Ectodermal cell (in vitro differentiated cells): Measurements from ENCODE around the gene TLX1.

Source experiments
- H3K27ac ChIP-seq: 2 replicates; pipeline ENCODE4 v1.7.0; 2013; ENCODE audit warnings: mild to moderate bottlenecking, low read depth, low read length; ENCODE audit not compliant: insufficient read depth, poor library complexity, severe bottlenecking
- H3K27me3 ChIP-seq: 2 replicates; pipeline ENCODE4 v1.7.0; 2013; ENCODE audit warnings: mild to moderate bottlenecking, low read length; ENCODE audit not compliant: insufficient read depth, control insufficient read depth, poor library complexity, severe bottlenecking
- H3K36me3 ChIP-seq: one replicate; pipeline ENCODE4 v1.7.0; 2013; ENCODE audit warnings: low read length; ENCODE audit not compliant: control insufficient read depth, insufficient read depth
- H3K4me1 ChIP-seq: one replicate; pipeline ENCODE4 v1.7.0; 2013; ENCODE audit warnings: low read length; ENCODE audit not compliant: control insufficient read depth, insufficient read depth
- H3K4me3 ChIP-seq: 2 replicates; pipeline ENCODE4 v1.7.0; 2013; ENCODE audit warnings: low read depth, low read length, control low read depth; ENCODE audit not compliant: insufficient read depth
- H3K9me3 ChIP-seq: 2 replicates; pipeline ENCODE4 v1.7.0; 2013; ENCODE audit warnings: mild to moderate bottlenecking, low read length, moderate library complexity; ENCODE audit not compliant: control insufficient read depth
- WGBS, 2 experiments: methylation state at CpG; one replicate each; pipeline ENCODE4 v1.1.7; 2013; ENCODE audit warnings: missing lambda C conversion rate in 2 of 2; 5-methylcytosine and 5-hydroxymethylcytosine counted together

The TLX1 gene

DNA sequence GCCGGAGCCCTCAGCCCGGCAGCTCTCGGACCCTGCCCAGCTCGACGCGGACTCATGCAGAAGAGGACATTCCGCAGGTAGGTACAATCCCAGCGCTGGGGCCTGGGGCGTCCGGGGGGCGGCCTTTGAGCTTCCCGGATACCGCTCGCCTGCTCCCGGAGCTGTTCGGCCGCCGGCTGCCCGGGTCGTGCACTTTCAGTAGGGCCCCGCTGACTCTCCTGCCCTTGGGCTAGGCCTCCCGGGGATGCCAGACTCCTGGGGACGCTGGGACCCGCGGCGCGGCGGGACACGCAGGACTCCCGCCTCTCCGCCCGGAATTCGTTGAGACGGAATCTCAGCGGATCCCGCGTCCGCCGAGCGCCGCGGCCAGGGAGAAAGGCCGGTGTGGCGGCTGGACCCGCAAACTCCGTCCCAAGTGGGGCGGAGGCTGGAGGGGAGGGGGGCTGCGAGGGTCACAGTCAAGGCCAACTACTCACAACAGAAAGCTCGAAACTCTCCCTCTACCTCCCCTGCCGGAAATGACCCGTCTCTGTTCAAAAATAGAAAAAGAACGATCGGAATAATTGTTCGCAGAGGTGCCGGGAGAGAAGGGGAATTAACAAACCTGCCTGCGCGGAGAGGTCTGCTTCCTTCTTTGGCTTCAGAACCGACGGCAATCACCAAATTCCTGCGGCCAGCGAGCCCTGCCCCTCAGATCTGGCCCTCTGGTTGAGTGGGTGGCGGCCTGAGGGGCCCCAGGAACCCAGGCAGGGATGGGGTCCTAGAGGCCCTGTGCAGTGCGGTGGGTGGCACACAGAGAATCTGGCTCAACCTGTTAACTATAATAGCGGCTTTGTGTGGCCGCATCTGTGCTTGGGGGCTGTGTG is 9.2 kb downstream of the TLX1 start:
- Histone ChIP-seq H3K36me3 (no peaks in the 10 kb centered on the region), H3K4me1 (peaks cover 3% of the 10 kb centered on the region), H3K4me3 (no peak overlapping the region), H3K27me3 (peaks cover 100% of the 10 kb centered on the region), H3K9me3 (no peaks in the 10 kb centered on the region), H3K27ac (no peak overlapping the region)
- 5% methylated on average over 65 of the region's 65 CpGs for WGBS, 2 experiments

DNA sequence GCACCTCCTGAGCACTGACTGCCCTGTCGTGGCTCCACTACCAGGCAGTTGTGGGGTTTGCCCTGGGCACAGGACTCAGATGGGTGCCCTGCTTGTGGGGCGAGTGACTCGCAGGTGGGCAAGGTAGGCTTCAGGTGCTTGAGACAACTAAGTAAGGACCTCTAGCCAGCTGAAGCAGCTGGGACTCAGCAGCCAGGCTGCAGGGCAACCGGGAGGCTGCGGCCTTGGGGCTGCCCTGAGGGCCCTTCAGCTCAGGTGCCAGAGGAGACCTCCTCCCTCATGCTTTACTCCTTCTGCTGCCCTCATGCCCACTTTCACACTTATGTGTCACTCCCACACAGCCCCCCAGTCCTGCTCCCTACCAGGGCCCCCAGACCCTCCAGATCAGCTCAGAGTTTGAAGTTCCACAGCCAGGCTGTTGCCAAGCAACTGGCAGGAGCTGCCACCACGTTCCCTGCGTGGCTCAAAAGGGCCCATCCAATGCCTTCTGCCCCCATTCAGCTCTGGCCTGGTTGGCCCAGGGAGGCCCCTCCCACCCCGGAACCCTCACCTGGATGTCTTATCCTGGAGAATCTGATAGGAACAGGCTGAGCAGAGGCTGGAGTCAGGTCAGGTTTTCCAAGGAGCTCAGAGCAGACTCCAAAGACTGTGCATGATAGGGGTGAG is 10.0 kb downstream of the TLX1 start:
- no peaks in the 10 kb centered on the region for H3K36me3 ChIP-seq
- peaks cover 100% of the 10 kb centered on the region for H3K27me3 ChIP-seq
- H3K4me1 ChIP-seq: peaks cover 3% of the 10 kb centered on the region
- 38 to 40% methylated on average over 8 of the region's 8 CpGs for WGBS, 2 experiments
- H3K27ac ChIP-seq: no peak overlapping the region
- no peak overlapping the region for H3K4me3 ChIP-seq
- no peaks in the 10 kb centered on the region for H3K9me3 ChIP-seq

GRCh38 chr10:101141616-101142532 is 10.8 kb downstream of the TLX1 start:
- Histone ChIP-seq H3K4me1 (peaks cover 3% of the 10 kb centered on the region), H3K27me3 (peaks cover 100% of the 10 kb centered on the region), H3K27ac (no peak overlapping the region), H3K9me3 (no peaks in the 10 kb centered on the region), H3K4me3 (no peak overlapping the region), H3K36me3 (no peaks in the 10 kb centered on the region)
- 21% methylated on average over 21 of the region's 21 CpGs for WGBS, 2 experiments

DNA sequence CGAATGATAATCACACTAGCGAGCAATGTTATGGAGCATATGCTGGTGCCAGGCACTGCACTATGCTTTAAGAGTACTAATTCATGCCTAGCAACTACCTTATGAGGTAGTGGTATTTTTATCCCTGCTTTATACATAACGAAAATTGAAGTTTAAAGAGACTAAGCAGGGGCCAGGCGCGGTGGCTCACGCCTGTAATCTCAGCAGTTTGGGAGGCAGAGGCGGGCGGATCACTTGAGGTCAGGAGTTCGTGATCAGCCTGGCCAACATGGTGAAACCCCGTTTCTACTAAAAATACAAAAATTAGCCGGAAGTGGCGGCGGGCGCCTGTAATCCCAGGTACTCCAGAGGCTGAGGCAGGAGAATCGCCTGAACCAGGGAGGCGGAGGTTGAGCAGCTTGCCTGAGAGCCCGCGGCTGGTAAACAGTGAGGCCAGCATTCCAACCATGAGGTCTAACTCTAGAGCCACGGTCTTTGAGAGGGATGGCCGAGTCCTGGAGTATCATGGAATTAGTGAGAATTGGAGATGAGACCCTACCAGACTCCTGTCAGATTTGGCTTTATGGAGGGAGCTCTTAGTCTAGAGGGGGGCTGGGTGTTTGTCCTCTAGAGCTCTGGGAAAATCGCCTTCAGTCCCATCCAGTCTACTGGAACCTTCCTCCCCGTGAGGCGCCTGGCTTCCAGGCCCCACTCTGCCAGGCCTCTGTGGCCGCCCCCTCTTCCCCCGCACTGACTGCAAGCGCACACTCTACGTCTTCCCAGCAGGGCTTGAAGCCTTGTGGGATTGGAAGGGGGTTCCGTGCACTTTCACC is 11.6 kb downstream of the TLX1 start:
- H3K27ac ChIP-seq: no peak overlapping the region
- WGBS, 2 experiments: 30 to 31% methylated on average over 28 of the region's 28 CpGs
- peaks cover 3% of the 10 kb centered on the region for H3K4me1 ChIP-seq
- H3K9me3 ChIP-seq: no peaks in the 10 kb centered on the region
- H3K36me3 ChIP-seq: no peaks in the 10 kb centered on the region
- peaks cover 100% of the 10 kb centered on the region for H3K27me3 ChIP-seq
- H3K4me3 ChIP-seq: no peak overlapping the region

- Histone ChIP-seq H3K36me3 (no peaks in the 10 kb centered on the region), H3K9me3 (no peaks in the 10 kb centered on the region), H3K27ac (no peak overlapping the region), H3K27me3 (peaks cover 100% of the 10 kb centered on the region), H3K4me3 (no peak overlapping the region), H3K4me1 (peaks cover 3% of the 10 kb centered on the region)
- 64% methylated on average over 1 of the region's 1 CpG; no CpG with 5 or more reads in 1 of the 2 experiments for WGBS, 2 experiments
These were observed 12.2 kb downstream of the TLX1 start for GRCh38 chr10:101143345-101143630.

GRCh38 chr10:101144053-101144452 is 13.0 kb downstream of the TLX1 start:
- Histone ChIP-seq H3K36me3 (no peaks in the 10 kb centered on the region), H3K27ac (no peak overlapping the region), H3K9me3 (no peaks in the 10 kb centered on the region), H3K4me1 (peaks cover 3% of the 10 kb centered on the region), H3K27me3 (peaks cover 100% of the 10 kb centered on the region), H3K4me3 (no peak overlapping the region)

DNA sequence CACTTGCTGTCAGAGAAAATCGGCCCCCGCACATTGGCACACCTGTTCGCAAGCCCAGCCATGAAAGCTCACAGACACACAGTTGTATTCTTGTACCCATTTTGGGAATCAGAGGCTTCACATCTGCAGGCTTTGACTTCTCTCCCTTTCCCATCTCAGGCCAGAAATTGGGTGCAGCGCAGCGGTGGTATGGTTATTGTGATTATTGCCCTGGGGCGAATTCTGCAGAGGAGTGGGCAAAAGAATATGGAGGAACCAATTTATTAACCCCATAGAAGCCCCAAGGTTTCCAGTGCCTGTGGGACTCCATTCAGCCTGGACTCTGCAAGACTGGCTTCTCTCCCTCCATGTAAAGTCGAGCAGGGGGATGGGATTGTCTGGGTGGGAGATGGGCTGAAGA is 14.0 kb downstream of the TLX1 start:
- no peaks in the 10 kb centered on the region for H3K36me3 ChIP-seq
- 64 to 72% methylated on average over 5 to 7 of the region's 7 CpGs for WGBS, 2 experiments
- H3K27ac ChIP-seq: no peak overlapping the region
- H3K4me3 ChIP-seq: no peak overlapping the region
- peaks cover 100% of the 10 kb centered on the region for H3K27me3 ChIP-seq
- peaks cover under 1% of the 10 kb centered on the region for H3K4me1 ChIP-seq
- no peaks in the 10 kb centered on the region for H3K9me3 ChIP-seq

GRCh38 chr10:101145750-101146391 is 14.8 kb downstream of the TLX1 start:
- Histone ChIP-seq H3K36me3 (no peaks in the 10 kb centered on the region), H3K4me3 (no peak overlapping the region), H3K4me1 (no peaks in the 10 kb centered on the region), H3K9me3 (no peaks in the 10 kb centered on the region), H3K27me3 (peaks cover 100% of the 10 kb centered on the region), H3K27ac (no peak overlapping the region)
- 11 to 13% methylated on average over 40 of the region's 40 CpGs for WGBS, 2 experiments

- H3K4me1 ChIP-seq: no peaks in the 10 kb centered on the region
- peaks cover 100% of the 10 kb centered on the region for H3K27me3 ChIP-seq
- no peak overlapping the region for H3K4me3 ChIP-seq
- WGBS, 2 experiments: 4 to 5% methylated on average over 55 of the region's 55 CpGs
- no peak overlapping the region for H3K27ac ChIP-seq
- no peaks in the 10 kb centered on the region for H3K9me3 ChIP-seq
- no peaks in the 10 kb centered on the region for H3K36me3 ChIP-seq
These were observed 15.5 kb downstream of the TLX1 start for GRCh38 chr10:101146392-101147251.
